IPS-18a (cell line): ENCODE data around the gene CDH24.

Experiments used
- H3K27ac ChIP-seq: one replicate; pipeline ENCODE4 v1.5.1; 2013; ENCODE audit warnings: low read length
- H3K27me3 ChIP-seq: one replicate; pipeline ENCODE4 v1.6.1; 2013; ENCODE audit warnings: mild to moderate bottlenecking, low read length; ENCODE audit not compliant: control insufficient read depth, insufficient read depth
- H3K36me3 ChIP-seq: one replicate; pipeline ENCODE4 v1.6.1; 2013; ENCODE audit warnings: low read depth, low read length; ENCODE audit not compliant: control insufficient read depth
- H3K4me1 ChIP-seq: one replicate; pipeline ENCODE4 v1.6.1; 2013; ENCODE audit warnings: low read depth, low read length; ENCODE audit not compliant: control insufficient read depth
- H3K4me3 ChIP-seq: one replicate; pipeline ENCODE4 v1.5.1; 2013; ENCODE audit warnings: low read length
- H3K9ac ChIP-seq: one replicate; pipeline ENCODE4 v1.6.1; 2013; ENCODE audit warnings: mild to moderate bottlenecking, low read length, moderate library complexity
- H3K9me3 ChIP-seq: one replicate; pipeline ENCODE4 v1.6.1; 2013; ENCODE audit warnings: low read depth, low read length; ENCODE audit not compliant: control insufficient read depth

Gene CDH24

GRCh38 chr14:23099212-23099861, 42.0 kb upstream of the CDH24 start:
- H3K27me3 ChIP-seq = no peaks in the 10 kb centered on the region
- H3K4me3 ChIP-seq = no peak overlapping the region
- no peak overlapping the region for H3K9ac ChIP-seq
- H3K9me3 ChIP-seq = no peaks in the 10 kb centered on the region
- peaks cover 1% of the 10 kb centered on the region for H3K4me1 ChIP-seq
- H3K36me3 ChIP-seq = peaks cover 15% of the 10 kb centered on the region
- no peak overlapping the region for H3K27ac ChIP-seq

- Histone ChIP-seq H3K27me3 (no peaks in the 10 kb centered on the region), H3K27ac (no peak overlapping the region), H3K4me1 (peaks cover 7% of the 10 kb centered on the region), H3K9ac (no peak overlapping the region), H3K36me3 (peaks cover 22% of the 10 kb centered on the region), H3K4me3 (no peak overlapping the region), H3K9me3 (no peaks in the 10 kb centered on the region)
Measured at GRCh38 chr14:23097786-23098185, 40.5 kb upstream of the CDH24 start.

GRCh38 chr14:23095196-23096108, 38.1 kb upstream of the CDH24 start, which contains the start of gene C14orf119:
Gene C14orf119, plus strand, starts transcription at chr14:23095505. Its CDS starts 2,154 bp downstream, at chr14:23097659.
- Histone ChIP-seq H3K4me3 (peak within 1 kb of the TSS; percentile 88), H3K36me3 (peaks cover 40% of the 10 kb centered on the region), H3K27ac (peak within 1 kb of the TSS; percentile 79), H3K9ac (peak within 1 kb of the TSS; percentile 90), H3K9me3 (no peaks in the 10 kb centered on the region), H3K27me3 (no peaks in the 10 kb centered on the region), H3K4me1 (peaks cover 7% of the 10 kb centered on the region)

GRCh38 chr14:23094666-23095195, 37.4 kb upstream of the CDH24 start, which contains the start of gene ACIN1:
Gene ACIN1, minus strand, starts transcription at chr14:23095136. Its CDS starts 24 bp downstream, at chr14:23095112.
- Histone ChIP-seq H3K36me3 (peaks cover 47% of the 10 kb centered on the region), H3K9me3 (no peaks in the 10 kb centered on the region), H3K4me3 (peak within 1 kb of the TSS; percentile 88), H3K9ac (peak within 1 kb of the TSS; percentile 90), H3K27ac (peak within 1 kb of the TSS; percentile 79), H3K27me3 (no peaks in the 10 kb centered on the region), H3K4me1 (peaks cover 7% of the 10 kb centered on the region)

- Histone ChIP-seq H3K4me1 (peaks cover 7% of the 10 kb centered on the region), H3K4me3 (peak overlapping the region; percentile 88), H3K9me3 (no peaks in the 10 kb centered on the region), H3K9ac (peak overlapping the region; percentile 90), H3K27me3 (no peaks in the 10 kb centered on the region), H3K36me3 (peaks cover 53% of the 10 kb centered on the region), H3K27ac (peak overlapping the region; percentile 76)
Measured at GRCh38 chr14:23093991-23094665, 36.8 kb upstream of the CDH24 start.

- H3K9me3 ChIP-seq = no peaks in the 10 kb centered on the region
- H3K27me3 ChIP-seq = no peaks in the 10 kb centered on the region
- no peak overlapping the region for H3K9ac ChIP-seq
- no peak overlapping the region for H3K27ac ChIP-seq
- peaks cover 7% of the 10 kb centered on the region for H3K4me1 ChIP-seq
- peak overlapping the region; percentile 88 for H3K4me3 ChIP-seq
- H3K36me3 ChIP-seq = peaks cover 56% of the 10 kb centered on the region
Measured at GRCh38 chr14:23093526-23093925, 36.2 kb upstream of the CDH24 start.

GRCh38 chr14:23093104-23093503, 35.8 kb upstream of the CDH24 start:
- peaks cover 7% of the 10 kb centered on the region for H3K4me1 ChIP-seq
- peaks cover 56% of the 10 kb centered on the region for H3K36me3 ChIP-seq
- H3K4me3 ChIP-seq = peak overlapping the region; percentile 88
- H3K27ac ChIP-seq = no peak overlapping the region
- H3K9ac ChIP-seq = no peak overlapping the region
- no peaks in the 10 kb centered on the region for H3K9me3 ChIP-seq
- no peaks in the 10 kb centered on the region for H3K27me3 ChIP-seq

- Histone ChIP-seq H3K36me3 (peaks cover 63% of the 10 kb centered on the region), H3K4me3 (no peak overlapping the region), H3K9me3 (no peaks in the 10 kb centered on the region), H3K27me3 (no peaks in the 10 kb centered on the region), H3K27ac (no peak overlapping the region), H3K4me1 (peaks cover 7% of the 10 kb centered on the region), H3K9ac (no peak overlapping the region)
Measured at GRCh38 chr14:23091294-23092225, 34.2 kb upstream of the CDH24 start.

- Histone ChIP-seq H3K4me3 (no peak overlapping the region), H3K9me3 (no peaks in the 10 kb centered on the region), H3K27ac (no peak overlapping the region), H3K36me3 (peaks cover 76% of the 10 kb centered on the region), H3K27me3 (no peaks in the 10 kb centered on the region), H3K9ac (no peak overlapping the region), H3K4me1 (peaks cover 7% of the 10 kb centered on the region)
Measured at GRCh38 chr14:23090254-23090636, 32.9 kb upstream of the CDH24 start.

- H3K9me3 ChIP-seq = no peaks in the 10 kb centered on the region
- peaks cover 77% of the 10 kb centered on the region for H3K36me3 ChIP-seq
- no peak overlapping the region for H3K27ac ChIP-seq
- H3K4me1 ChIP-seq = peaks cover 7% of the 10 kb centered on the region
- H3K9ac ChIP-seq = no peak overlapping the region
- H3K27me3 ChIP-seq = no peaks in the 10 kb centered on the region
- no peak overlapping the region for H3K4me3 ChIP-seq
Measured at GRCh38 chr14:23089498-23090253, 32.4 kb upstream of the CDH24 start.
